Measurements from ENCODE around the gene HNRNPM. TPM values are rescaled to one million over a fixed set of nuclear protein-coding genes. Genes with fewer than 3 reads are reported as not detected.
"Not testable (repeated sequence)": the region's sequence is repeated elsewhere in the genome, so short reads cannot be mapped to it uniquely, and the experiment has no call there.

Gene HNRNPM
- total RNA-seq, 1 donor from 2014 or later, result 154 TPM

DNA sequence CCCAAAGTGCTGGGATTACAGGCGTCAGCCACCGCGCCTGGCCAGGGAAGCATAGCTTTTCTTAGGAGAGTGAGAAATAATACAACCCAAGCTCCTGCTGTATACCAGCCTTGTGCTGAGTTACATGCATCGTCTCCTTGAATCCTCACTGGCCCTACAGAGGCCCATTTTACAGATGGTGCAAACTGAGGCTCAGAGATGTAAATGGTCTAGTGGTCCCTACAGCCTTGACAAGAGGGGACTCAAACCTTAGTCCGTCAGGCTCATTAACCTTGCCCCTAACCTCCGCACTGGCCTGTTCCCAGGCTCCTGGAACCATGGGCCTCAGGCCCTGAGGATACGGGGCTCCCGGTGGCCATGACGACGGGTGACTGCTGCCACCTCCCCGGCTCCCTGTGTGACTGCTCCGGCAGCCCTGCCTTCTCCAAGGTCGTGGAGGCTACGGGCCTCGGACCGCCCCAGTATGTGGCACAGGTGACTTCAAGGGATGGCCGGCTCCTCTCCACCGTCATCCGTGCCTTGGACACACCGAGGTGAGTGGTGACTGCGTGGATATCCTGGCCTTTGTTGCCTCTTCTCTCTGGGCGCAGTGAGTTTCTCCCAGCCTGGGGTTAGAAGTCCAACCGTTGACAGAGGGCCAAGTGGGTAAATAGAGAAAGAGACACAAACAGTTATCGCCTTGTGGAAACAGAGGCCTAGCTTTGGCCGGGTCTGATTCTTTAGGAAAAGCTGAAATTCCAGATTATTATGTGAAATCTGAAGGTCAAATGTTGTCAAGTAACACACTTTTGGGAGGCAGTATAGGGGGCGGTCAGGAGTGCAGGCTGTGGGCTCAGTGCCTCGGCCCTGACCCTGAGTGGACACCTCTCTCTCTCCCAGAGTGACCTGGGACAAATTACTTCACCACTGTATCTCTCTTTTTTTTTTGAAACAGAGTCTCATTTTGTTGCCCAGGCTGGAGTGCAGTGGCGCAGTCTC lies 23.0 kb upstream of the HNRNPM start:
- intact Hi-C loops (cut with DNase I), result no loop called here
- ATAC-seq (no peak), DNase-seq (ENCODE audit: low spot score) (no peak)

DNA sequence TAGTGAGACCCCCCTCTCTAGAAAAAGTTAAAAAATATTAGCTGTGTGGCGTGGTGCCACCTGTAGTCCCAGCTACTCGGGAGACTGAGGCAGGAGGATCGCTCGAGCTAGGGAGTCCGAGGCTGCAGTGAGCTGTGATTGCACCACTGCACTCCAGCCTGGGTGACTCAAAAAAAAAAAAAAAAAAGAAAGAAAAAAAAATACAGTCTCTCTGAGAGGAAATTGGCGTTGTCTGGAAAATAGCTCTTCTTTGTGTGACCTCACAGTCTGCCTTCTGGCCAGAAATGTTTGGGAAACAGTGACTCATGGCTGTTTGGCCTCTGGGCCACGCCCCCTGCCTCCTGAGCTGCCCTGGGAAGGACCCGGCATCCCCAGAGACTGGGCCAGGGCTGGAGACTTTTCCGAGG lies 21.0 kb upstream of the HNRNPM start:
- DNase-seq (ENCODE audit: low spot score), result peak; percentile 96
- intact Hi-C loops (cut with DNase I), result no loop called here

DNA sequence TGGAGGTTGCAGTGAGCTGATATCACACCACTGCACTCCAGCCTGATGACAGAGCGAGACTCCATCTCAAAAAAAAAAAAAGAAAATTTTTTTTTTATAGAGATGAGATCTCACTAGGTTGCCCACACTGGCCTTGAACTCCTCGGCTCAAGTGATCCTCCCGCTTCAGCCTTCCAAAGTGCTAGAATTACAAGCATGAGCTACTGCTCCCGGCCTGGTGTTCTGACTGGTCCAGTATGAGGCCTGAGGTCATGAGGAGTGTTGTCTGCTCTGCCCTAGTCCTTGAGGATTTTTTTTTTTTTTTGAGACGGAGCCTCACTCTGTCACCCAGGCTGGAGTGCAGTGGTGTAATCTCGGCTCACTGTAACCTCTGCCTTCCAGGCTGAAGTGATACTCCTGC lies 19.4 kb upstream of the HNRNPM start:
- DNase-seq (ENCODE audit: low spot score); intact Hi-C loops (cut with DNase I); ATAC-seq: not testable (repeated sequence)

More for the DNA sequence above, 21.0 kb upstream of the HNRNPM start:
- peak; percentile 99 for ATAC-seq

DNA sequence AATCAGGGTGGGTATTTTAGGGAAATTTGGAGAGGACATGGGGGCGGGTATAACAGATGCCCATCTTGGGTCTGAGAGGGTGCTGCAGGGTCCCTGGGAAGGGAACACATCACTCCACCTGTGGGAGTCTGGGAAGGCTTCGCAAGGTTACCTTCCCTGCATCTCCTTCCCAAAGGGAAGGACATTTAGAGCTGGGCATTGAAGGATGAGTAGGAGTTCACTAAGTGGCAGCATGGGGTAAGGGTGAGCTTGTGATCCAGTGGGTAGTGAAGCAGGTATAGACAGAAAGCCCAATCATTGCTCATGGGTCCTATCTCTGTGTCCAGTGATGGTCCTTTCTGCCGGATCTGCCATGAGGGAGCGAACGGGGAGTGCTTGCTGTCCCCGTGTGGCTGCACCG lies 18.5 kb upstream of the HNRNPM start:
- DNase-seq (ENCODE audit: low spot score), result no peak
- intact Hi-C loops (cut with DNase I), result no loop called here
- ATAC-seq, result no peak

DNA sequence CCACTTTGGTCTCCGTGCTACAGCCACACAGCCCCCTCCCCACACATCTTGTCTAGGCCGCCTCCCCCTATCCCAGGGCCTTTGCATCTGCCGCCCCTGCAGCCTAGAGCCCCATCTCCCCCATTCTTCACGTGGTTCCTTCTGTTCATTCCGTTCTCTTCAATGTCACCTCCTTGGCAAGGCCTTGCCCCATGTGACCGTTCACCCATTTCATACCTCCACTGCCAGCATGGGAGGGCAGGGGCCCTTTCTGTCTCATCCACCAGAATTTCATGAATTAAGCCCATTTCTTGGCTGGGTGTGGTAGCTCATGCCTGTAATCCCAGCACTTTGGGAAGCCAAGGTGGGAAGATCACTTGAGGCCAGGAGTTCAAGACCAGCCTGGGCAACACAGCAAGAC lies 15.7 kb upstream of the HNRNPM start:
- intact Hi-C loops (cut with DNase I), result no loop called here
- DNase-seq (ENCODE audit: low spot score) (no peak), ATAC-seq (no peak)

DNA sequence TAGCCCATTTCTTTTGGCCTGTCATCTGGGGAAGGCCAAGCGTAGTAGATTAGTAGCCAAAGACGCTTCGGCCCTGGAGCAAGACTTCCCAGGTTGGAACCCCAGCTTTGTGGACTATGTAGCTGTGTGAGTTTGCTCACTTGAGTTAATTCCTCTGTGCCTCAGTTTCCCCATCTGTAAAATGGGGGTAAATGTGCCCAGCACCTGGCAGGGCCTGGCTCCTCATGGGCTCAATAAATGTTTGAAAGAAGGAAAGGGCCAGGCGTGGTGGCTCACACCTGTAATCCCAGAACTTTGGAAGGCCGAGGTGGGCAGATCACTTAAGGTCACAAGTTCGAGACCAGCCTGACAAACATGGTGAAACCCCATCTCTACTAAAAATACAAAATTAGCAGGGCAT lies 14.9 kb upstream of the HNRNPM start:
- ATAC-seq, result no peak
- no peak for DNase-seq (ENCODE audit: low spot score)
- intact Hi-C loops (cut with DNase I), result no loop called here

DNA sequence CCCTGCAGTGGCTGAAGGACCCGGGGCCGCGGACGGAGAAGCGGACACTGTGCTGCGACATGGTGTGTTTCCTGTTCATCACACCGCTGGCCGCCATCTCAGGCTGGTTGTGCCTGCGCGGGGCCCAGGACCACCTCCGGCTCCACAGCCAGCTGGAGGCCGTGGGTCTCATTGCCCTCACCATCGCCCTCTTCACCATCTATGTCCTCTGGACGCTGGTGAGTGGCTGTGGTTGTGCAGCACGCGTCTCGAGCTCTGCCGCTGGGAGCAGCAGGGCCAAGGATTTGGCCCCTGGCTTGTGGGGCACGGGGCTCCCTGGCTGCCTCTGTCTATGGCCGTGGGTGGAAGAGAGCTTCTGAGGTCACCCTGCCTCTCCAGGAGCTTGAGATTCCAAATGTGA lies 14.1 kb upstream of the HNRNPM start:
- ATAC-seq (no peak), DNase-seq (ENCODE audit: low spot score) (no peak)
- intact Hi-C loops (cut with DNase I), result no loop called here

DNA sequence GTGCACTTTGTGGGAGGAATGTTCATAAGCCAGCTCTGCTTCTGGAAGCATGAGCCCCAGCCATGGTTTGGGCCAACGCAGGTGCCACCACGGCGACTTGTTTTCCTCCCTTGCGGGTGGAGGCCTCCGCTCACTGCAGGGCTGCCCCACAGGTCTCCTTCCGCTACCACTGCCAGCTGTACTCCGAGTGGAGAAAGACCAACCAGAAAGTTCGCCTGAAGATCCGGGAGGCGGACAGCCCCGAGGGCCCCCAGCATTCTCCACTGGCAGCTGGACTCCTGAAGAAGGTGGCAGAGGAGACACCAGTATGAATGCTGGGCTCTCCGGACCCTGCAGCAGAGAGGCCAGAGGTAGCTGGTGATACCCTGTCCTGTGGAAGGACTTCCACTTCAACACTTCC lies 6.5 kb upstream of the HNRNPM start:
- DNase-seq (ENCODE audit: low spot score) (no peak), ATAC-seq (no peak)
- intact Hi-C loops (cut with DNase I), result no loop called here

DNA sequence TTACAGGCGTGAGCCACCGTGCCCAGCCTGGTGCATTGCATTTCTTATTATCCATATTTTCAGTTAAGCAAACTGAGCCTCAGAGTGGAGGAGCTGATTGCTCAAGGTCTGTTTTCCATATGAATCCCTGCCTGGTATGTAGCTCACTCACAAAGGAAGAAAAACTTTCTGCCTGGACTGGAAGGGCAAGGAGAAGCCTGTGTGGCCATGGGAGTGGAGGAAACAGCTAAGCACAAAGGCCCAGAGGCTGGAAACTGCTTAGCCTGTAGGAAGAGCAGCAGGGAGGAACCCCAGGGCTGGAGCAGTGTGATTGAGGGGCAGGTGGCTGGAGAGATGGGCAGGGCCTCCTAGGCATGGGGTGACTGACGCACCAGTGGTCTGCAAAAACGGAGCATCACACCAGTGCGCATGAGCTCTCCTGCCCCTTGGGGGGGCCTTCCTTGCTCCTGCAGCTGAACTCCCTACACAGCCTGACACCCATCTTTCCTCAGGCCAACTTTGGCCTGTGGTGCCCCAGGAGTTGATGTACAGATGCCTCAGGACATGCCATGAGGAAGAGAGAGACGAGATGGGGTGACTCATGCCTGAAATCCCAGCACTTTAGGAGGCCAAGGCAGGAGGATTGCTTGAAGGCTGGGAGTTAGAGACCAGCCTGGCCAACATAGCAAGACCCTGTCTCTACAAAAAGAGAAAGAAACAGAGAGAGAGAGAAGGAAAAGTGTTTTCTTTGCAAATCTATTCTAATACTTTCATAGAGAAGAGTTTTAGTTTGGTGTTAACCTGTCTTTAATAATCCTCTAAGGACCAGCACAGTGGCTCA lies 2.8 kb upstream of the HNRNPM start:
- peak; percentile 32 for DNase-seq (ENCODE audit: low spot score)
- intact Hi-C loops (cut with DNase I), result no loop called here

DNA sequence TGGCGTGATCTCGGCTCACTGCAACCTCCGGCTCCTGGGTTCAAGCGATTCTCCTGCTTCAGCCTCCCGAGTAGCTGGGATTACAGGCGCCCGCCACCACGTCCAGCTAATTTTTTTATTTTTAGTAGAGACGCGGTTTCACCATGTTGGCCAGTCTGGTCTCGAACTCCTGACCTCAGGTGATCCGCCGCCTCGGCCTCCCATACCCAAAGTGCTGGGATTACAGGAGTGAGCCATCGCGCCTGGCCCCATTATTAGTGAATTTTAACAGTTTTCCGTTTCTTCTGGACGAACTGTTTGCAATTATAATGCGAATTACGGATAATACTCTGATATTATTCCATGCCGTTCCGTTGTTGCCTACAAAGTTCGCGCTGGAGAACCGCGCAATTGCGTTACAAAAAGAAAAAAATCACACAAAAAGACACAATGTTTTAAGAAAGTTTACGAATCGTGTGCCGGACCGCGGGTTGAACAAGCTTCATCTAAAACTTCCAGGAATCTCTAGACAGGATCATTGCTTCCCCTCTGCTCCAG lies 567 bp upstream of the HNRNPM start:
- intact Hi-C loops (cut with DNase I), result not testable (repeated sequence)
- peak; percentile 49 for DNase-seq (ENCODE audit: low spot score)
- ATAC-seq, result peak; percentile 1

More for the DNA sequence above, 2.8 kb upstream of the HNRNPM start:
- no peak for ATAC-seq

DNA sequence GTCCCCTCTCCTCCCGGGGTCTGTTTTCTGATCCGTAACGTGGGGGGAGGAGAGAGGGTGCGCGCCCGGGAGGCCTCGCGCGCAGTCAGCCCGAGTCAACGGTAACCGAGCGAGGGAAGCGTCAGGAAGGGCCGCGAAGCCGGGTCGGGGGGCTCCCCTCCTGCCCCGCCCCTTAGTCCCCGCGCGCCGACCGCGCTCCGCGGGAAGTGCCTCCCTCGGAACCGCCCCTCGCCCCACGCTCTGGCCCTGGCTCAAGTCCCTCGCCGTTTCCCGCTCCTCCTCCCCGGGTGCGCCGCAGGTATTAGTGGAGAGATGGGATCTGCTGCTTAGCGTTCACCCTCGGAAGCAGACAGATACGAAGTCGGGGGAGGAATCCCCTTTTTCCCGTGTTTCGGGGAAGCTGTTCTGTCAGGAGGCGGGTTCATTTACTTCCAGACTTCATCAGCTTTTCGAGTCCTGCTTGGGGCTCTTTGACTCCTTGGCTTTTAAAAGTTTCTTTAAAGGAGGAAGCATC lies 770 bp downstream of the HNRNPM start:
- ATAC-seq, result peak; percentile 60
- DNase-seq (ENCODE audit: low spot score), result peak; percentile 79
- intact Hi-C loops (cut with DNase I), result no loop called here

DNA sequence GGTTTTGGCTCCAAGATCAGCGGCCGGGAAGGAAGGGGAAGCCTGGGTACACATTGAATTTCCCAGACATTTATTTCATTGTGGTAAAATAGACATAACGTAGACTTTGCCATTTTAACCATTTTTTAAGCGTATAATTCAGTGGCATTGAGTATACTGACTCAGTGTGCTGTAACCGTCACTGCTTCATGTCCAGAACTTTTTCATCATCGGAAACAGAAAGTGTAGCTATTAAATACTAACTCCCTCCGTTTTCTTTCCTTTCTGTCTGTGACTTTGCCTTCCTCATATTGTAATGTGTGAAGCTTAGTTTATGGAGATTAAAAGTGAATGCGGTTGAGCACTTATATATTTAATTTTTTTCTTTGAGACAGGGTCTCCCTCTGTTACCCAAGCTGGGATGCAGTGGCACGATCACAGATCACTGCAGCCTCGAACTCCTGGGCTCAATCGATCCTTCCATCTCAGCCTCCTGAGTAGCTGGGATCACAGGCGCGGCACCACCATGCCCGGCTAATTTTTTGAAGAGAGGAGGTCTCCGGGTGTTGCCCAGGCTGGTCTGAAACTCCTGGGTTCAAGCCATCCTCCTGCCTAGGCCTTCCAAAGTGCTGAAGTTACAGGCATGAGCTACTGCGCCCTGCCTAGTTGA lies 1.4 kb downstream of the HNRNPM start:
- intact Hi-C loops (cut with DNase I), result no loop called here
- DNase-seq (ENCODE audit: low spot score) (peak; percentile 26), ATAC-seq (no peak)

DNA sequence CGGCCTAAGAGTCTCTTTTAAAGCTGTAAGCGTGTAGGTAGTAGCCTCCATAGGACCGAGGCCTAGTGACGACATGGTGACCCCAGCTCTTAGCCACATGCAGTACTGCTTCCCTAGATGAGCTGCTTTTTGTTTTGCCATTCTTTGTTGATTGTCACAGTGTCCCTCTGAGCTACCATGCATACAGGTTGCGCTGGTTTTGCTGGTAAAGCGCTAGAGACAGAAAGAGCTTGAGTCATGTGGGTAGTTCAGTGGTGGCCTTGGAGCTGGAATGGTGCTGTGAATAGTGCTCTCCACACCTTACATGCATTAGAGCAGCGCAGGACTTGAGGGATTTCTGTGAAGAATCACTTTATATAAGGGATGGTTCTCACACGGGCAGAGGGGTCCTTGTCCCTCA lies 5.1 kb downstream of the HNRNPM start:
- intact Hi-C loops (cut with DNase I), result no loop called here
- no peak for ATAC-seq
- no peak for DNase-seq (ENCODE audit: low spot score)

DNA sequence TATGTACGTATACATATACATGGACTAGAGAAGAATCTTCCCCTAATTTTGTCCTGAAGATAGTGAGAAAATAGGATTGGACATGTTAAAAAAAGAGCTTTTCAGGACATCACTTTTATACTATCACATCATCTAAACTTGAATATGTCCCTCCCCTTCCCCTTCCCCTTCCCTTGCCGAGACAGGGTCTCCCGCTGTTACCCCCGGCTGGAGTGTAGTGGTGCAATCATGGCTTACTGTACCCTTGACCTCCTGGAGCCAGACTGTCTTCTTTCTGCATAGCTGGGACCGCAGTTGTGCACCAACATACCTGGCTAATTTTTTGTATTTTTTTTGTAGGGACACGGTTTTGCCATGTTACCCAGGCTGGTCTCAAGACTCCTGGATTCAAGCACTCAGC lies 6.6 kb downstream of the HNRNPM start:
- ATAC-seq (no peak), DNase-seq (ENCODE audit: low spot score) (no peak)
- intact Hi-C loops (cut with DNase I), result no loop called here

DNA sequence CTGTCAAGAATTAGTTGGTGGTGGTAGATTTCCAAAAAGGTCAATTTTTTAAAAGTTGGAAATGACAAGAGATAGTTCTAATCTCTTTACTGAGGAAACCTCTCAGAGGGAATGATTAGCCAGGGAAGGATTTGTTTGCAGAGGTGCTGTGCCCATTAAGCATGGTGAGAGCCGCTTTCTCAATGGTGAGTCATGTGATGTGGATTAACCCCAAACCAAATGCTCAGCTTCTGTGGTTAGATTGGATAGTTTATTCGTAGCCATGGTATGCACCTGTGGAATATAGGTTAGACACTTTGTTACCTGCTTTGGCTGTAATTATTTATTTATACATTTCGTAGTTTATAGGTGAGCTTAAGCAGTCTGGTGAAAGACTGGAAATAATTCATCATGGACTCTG lies 7.1 kb downstream of the HNRNPM start:
- DNase-seq (ENCODE audit: low spot score) (no peak), ATAC-seq (no peak)
- intact Hi-C loops (cut with DNase I), result no loop called here

DNA sequence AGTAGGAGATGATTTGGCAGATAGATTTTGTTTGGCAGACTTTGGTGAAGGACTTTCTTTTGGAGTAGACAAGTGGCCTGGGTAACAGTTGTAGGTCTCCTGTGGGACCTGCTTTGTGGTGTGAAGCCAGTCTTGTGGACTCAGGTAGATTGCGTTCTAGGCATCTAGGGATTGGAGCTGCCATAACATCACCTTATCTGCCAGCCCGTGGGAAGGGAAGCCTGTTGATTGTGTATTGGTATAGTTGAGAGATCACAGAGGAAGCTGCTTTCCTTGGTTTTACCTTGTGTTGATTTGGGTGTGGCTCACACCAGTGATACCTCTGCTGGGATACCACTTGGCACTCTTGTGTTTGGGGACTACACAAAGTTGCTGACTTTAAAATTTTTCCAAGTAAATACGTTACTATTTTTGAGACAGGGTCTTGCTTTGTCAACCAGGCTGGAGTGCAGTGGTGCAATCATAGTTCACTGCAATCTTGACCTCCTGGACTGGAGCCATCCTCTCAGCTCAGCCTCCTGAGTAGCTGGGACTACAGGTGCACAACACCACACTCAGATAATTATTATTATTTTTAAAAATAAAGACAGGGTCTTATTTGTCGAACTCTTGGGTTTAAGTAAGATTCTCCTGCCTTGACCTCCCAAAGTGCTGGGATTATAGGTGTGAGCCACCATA lies 7.8 kb downstream of the HNRNPM start:
- intact Hi-C loops (cut with DNase I), result no loop called here
- ATAC-seq (no peak), DNase-seq (ENCODE audit: low spot score) (peak; percentile 32)

DNA sequence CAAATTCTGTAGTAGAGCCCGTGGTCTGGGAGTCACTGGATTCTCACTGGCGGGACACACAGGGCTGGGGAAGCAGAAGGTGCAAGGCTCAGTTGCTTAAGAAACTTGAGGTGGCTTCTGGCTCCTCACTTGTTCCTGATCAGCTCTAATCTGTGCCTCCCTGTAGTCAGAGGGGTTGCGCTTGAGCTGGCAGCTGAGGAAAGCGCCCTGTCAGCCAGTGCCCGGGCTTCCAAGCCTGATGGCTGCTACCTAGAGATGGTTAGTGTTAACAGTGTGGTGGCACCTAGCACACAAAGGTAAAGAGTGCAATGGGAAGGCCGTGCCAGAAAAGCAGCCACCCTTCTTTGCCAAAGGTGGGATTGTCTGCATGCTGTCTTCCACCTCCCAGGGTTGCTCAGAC lies 8.8 kb downstream of the HNRNPM start:
- DNase-seq (ENCODE audit: low spot score), result no peak
- intact Hi-C loops (cut with DNase I), result no loop called here

DNA sequence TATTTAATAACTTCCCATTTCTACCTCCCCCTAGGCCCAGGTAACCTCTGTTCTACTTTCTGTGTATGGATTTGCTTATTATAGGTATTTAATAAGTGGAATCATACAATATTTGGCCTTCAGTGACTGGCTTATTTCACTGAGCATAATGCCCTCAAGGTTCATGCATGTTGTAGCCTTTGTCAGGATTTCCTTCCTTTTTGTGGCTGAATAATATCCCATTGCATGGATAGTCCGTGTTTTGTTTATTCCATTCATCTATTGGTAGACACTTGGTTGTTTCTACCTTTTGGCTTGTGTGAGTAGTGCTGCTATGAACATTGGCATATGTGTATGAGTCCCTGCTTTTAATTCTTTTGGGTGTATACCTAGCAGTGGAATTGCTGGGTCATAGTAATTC lies 9.4 kb downstream of the HNRNPM start:
- intact Hi-C loops (cut with DNase I), result no loop called here
- ATAC-seq (no peak), DNase-seq (ENCODE audit: low spot score) (no peak)

More for the DNA sequence above, 8.8 kb downstream of the HNRNPM start:
- no peak for ATAC-seq
